Neural progenitor cell (in vitro differentiated cells): Measurements from ENCODE around the gene PSME4.

Experiments
- CTCF ChIP-seq: fragments of 200-600 bp; sonication (generic); IDR thresholded peaks from 2 replicates; pipeline ENCODE4 v1.5.1; 2017; ENCODE audit warnings: antibody characterized with exemption, mild to moderate bottlenecking
- EZH2 ChIP-seq: fragments of 200-600 bp; sonication (generic); IDR thresholded peaks from 2 replicates; pipeline ENCODE4 v1.6.1; 2017; ENCODE audit warnings: antibody characterized with exemption, mild to moderate bottlenecking, moderate library complexity

DNA sequence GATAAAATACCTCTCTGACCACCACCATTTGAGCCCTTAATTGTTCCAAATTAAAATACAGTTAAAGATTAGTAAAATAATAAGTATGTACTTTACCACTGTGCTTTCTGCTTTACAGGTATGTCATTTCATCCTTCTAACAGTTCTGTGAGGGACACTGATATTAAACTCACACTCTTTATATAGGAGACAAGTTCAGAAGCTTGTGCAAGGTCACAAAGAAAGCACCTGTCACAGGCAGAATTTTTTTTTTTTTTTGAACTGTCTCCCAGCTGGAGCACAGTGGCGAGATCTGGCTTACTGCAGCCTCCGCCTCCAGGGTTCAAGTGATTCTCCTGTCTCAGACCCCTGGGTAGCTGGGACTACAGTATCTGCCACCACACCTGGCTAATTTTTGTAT lies 89.4 kb downstream of the PSME4 start:
- TF ChIP-seq CTCF (no peak), EZH2 (no peak)
